ENCODE results near the gene STUM.

DNA sequence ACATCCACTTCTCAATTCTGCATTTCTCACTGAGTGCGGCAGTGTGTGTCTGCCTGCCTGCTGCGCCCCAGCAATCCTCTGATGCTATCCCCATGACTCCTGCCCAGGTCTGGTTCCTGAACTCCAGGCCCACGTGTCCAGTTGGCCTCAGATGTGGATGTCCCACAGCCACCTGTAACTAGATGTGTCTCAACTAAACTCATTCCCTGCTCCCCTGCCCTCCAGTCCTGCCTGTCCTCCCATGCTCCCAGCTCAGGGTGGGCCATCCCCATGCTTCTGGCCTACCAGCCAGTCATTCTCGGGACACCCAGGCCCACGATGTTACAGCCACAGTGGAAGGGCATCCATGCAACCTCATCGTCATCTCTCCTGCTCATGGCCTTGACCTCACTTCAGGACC is 76.8 kb downstream of the STUM start:
- TF ChIP-seq GATA2 (IDR thresholded peaks at IDR 0.05; ENCODE audit: low read depth, low read length) (no peak), GATA3 (IDR thresholded peaks at IDR 0.05; ENCODE audit: low read depth, low read length) (no peak)

Data from SH-SY5Y (cell line).